Stimulated activated naive B cell treated with anti-CD40 and anti-IgM and Interleukin-4, amounts not matched to agents 10 μg/mL and 1 μg/mL and 100 μg/mL, for 72 hours (primary cell): Measurements from ENCODE around the gene CDK8.

Experiments
- ATAC-seq, 2 donors: fragments of 150-1000 bp; cut with Tn5 transposase; replicated peaks; 2 replicates each; pipeline ENCODE4 v1.10.0; 2021; ENCODE audit warnings: moderate library complexity in 1 of 2
- DNase-seq: peaks from one replicate; pipeline ENCODE4 v3.0.0; 2021
- H3K27ac Mint-ChIP-seq: one replicate; pipeline ENCODE4 v1.8.0; 2022; ENCODE audit warnings: mild to moderate bottlenecking, mixed read lengths
- H3K27me3 Mint-ChIP-seq, 2 donors: one replicate each; pipeline ENCODE4 v1.8.0; 2022; ENCODE audit warnings: mixed read lengths in 2 of 2
- H3K36me3 Mint-ChIP-seq, 2 donors: one replicate each; pipeline ENCODE4 v1.8.0; 2022; ENCODE audit warnings: mixed read lengths in 2 of 2, mild to moderate bottlenecking in 1 of 2
- H3K4me1 Mint-ChIP-seq, 2 donors: one replicate each; pipeline ENCODE4 v1.8.0; 2022; ENCODE audit warnings: mixed read lengths in 2 of 2, mild to moderate bottlenecking in 1 of 2
- H3K4me3 Mint-ChIP-seq, 2 donors: one replicate each; pipeline ENCODE4 v1.8.0; 2022; ENCODE audit warnings: mild to moderate bottlenecking in 2 of 2, mixed read lengths in 2 of 2, moderate library complexity in 1 of 2
- H3K9me3 Mint-ChIP-seq, 2 donors: one replicate each; pipeline ENCODE4 v1.8.0; 2022; ENCODE audit warnings: mixed read lengths in 2 of 2, mild to moderate bottlenecking in 1 of 2

The CDK8 gene

DNA sequence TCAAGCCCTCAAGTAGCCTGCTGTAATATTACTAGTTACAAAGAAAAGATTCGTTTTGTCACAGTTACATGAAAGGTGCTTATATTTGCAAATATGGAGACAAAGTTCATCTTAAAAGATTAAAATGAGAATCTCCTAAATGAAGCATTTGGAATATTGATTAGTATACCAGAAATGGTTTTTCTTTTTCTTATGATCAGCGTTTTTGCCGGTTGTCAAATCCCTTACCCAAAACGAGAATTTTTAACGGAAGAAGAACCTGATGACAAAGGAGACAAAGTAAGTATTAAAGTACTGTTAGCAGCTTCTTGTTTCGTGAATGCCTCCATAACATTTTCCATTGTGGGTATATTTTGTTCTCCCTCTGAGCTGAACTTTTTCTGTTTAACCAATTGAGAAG, 147.1 kb downstream of the CDK8 start:
- Mint-ChIP-seq H3K27me3 (no peaks in the 10 kb centered on the region), H3K27ac (no peak overlapping the region), H3K36me3 (peaks cover 20 to 32% of the 10 kb centered on the region in 2 donors), H3K4me3 (no peak overlapping the region), H3K4me1 (no peaks in the 10 kb centered on the region), H3K9me3 (no peaks in the 10 kb centered on the region)
- no peak for ATAC-seq
- DNase-seq, result no peak

DNA sequence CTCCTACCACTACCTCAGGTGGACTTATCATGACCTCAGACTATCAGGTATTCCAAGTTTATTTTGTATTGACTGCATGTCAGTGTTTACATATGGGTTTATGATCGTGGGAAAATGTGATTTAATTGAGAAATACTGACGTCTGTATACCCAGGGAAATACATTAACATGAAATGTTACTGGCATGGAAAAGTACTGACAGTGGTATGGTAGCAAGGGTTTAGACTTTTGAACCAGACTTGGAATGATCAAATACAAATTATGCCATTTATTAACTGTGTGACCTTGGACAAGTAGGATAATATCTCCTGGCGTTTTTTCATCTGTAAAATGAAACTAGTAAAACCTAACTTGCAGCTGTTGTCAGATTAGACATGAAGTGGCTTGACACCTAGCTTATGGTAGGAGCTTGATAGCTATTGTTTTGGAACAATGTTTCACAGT, 147.7 kb downstream of the CDK8 start:
- Mint-ChIP-seq H3K36me3 (peaks cover 26 to 37% of the 10 kb centered on the region in 2 donors), H3K4me1 (no peaks in the 10 kb centered on the region), H3K4me3 (no peak overlapping the region), H3K9me3 (no peaks in the 10 kb centered on the region), H3K27me3 (no peaks in the 10 kb centered on the region), H3K27ac (no peak overlapping the region)
- DNase-seq (no peak), ATAC-seq (no peak)

DNA sequence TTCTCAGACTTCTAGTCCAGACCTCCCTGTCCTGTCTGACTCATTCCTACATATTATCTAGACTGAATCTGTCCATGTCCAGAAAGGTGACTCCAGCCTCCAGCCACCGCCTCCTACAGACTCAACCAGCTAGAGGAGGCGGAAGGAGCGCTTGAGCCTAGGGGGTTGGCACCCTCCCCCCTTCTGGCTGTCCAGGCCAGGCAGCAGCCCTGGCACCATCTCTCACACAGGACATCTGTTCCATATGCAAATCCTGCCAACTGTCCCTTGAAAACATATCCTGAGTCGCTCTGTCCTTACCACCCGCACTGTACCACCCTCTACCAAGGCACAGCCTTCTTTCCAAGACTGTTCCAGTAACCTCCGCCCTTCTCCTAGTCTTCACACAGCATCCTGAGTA, 152.9 kb downstream of the CDK8 start:
- Mint-ChIP-seq H3K27ac (no peak overlapping the region), H3K4me1 (no peaks in the 10 kb centered on the region), H3K36me3 (peaks cover 25 to 48% of the 10 kb centered on the region in 2 donors), H3K4me3 (no peak overlapping the region), H3K27me3 (no peaks in the 10 kb centered on the region), H3K9me3 (no peaks in the 10 kb centered on the region)
- no peak for ATAC-seq
- no peak for DNase-seq

DNA sequence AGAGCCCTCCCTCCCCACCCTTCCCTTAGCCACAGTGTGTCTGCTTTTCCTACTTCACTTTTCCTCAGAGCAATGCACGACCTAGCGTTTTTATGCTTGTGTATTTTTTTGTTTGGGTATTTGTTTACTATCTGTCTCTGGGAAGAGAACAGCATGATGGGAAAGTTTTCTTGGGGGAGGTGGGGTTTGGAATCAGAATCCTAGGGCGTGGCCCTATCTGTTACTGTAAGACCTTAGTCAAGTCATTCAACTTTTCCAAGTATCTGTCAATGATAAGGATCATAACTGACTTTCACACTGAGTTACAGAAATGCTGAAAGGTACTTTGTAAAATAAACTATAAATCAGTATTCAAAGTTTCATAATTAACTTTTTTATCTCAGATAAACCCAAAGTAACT, 157.3 kb downstream of the CDK8 start:
- Mint-ChIP-seq H3K4me1 (no peaks in the 10 kb centered on the region), H3K4me3 (no peak overlapping the region), H3K27ac (no peak overlapping the region), H3K36me3 (peaks cover 16 to 32% of the 10 kb centered on the region in 2 donors), H3K27me3 (no peaks in the 10 kb centered on the region), H3K9me3 (peaks cover 8 to 10% of the 10 kb centered on the region in 2 donors)
- ATAC-seq (no peak), DNase-seq (no peak)

DNA sequence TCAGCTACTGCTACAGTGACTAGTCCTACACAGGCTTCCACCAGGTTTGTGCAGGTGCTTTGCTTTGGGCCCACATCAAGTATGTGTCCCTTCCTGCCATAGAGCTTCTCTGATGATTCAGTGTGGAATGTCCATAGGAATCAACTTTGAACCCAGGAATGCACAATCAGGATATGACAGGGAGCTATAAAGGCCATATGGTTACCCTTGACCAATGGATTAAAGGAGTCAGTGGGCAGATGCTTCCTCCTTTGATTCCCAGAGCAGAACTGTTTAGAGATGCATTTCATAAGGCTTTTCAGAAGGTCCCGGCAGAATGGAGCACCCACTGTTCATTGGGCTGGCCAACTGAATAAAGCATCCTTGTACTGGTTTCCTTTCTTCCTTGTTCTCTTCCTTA, 158.3 kb downstream of the CDK8 start:
- peaks cover 10 to 21% of the 10 kb centered on the region in 2 donors for H3K36me3 Mint-ChIP-seq
- peaks cover 8 to 10% of the 10 kb centered on the region in 2 donors for H3K9me3 Mint-ChIP-seq
- DNase-seq (no peak), ATAC-seq (no peak)
- H3K27ac Mint-ChIP-seq, result no peak overlapping the region
- H3K4me3 Mint-ChIP-seq, result no peak overlapping the region
- H3K27me3 Mint-ChIP-seq, result no peaks in the 10 kb centered on the region
- H3K4me1 Mint-ChIP-seq, result no peaks in the 10 kb centered on the region

DNA sequence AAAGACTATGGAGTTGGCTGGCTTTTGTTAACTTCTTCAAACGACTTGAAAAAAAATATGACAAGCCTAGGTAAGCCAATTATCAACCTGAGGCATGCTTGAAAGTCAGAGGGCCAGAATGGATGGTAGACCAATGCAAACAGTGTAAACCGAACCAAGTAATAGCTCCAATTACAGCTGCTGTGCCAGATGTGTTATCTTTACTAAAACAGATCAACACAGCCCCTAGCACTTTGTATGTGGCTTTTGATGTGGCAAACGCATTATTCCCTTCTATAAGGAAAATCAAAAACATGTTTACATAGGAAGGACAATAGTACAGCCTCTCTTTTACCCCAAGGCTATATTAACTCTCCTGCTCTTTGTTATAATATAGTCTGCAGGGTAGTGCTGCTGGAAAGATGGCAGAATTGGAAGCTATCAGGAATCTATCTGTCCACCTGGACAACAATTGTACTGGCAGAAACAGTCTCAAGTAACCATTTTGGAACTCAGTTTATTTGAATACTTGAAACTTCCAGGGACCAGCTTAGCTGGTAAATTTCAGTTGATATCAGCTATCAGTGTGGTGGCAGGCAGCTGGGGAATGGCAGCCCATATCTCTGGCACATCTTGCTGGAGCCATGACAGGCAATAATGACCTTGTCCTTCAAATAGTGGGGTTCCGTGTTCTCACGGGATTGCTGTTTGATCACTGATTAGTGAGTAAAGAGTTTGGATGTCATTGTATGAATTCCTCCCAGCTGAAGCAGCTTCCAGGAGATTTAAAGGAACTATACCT, 159.2 kb downstream of the CDK8 start:
- Mint-ChIP-seq H3K9me3 (peaks cover 8 to 10% of the 10 kb centered on the region in 2 donors), H3K27ac (no peak overlapping the region), H3K4me3 (no peak overlapping the region), H3K27me3 (no peaks in the 10 kb centered on the region), H3K4me1 (no peaks in the 10 kb centered on the region), H3K36me3 (peaks cover 10 to 21% of the 10 kb centered on the region in 2 donors)
- ATAC-seq (no peak), DNase-seq (no peak)

DNA sequence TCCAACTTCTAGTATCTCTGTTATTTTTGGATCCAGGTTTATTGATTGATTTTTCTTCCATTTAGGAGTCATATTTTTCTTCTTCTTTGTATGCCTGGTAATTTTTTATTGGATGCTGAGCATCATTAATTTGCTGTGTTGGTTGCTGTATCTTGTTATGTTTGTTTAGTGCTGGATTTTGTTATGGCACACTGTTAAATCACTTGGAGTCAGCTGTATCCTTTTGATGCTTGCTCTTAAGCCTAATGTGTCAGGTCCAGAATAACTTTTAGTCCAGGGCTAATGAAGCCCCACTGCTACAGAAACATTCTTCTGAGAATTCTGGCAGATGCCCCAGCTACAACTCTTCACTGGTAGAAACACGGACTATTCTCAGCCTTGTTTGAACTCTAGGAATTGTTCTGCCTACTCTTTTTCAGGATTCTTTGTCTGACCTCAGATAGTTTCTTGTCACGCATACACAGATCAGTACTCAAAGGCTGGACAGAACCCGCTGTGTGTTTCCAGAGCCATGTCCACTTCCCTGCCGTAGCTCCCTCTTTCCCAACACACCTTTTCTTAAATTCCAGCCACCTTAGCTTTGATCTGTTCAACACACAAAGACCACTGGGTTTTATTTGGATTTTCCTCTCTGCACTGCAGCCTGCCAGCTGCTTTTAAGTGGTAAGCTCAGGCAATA, 166.5 kb downstream of the CDK8 start:
- Mint-ChIP-seq H3K9me3 (no peaks in the 10 kb centered on the region), H3K27ac (no peak overlapping the region), H3K4me1 (no peaks in the 10 kb centered on the region), H3K36me3 (peaks cover 0 to 2% of the 10 kb centered on the region in 2 donors), H3K4me3 (no peak overlapping the region), H3K27me3 (peaks cover 1 to 7% of the 10 kb centered on the region in 2 donors)
- DNase-seq (no peak), ATAC-seq (no peak)

DNA sequence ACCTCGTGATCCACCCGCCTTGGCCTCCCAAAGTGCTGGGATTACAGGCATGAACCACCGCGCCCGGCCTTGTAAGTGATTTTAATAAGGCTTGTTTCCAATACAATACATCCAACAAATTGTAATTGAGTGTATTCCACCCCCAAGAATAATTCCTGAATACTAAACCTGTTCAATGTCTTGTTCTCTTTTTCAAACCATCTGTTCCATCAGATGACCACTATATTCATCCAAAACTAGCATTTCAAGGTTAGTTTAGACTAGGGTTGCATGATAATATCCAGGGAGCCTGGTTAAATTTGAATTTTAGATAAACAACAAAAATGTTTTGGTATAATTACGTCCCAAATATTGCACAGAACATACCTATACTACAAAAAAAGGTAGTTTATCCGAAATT, 168.1 kb downstream of the CDK8 start:
- H3K4me1 Mint-ChIP-seq, result no peaks in the 10 kb centered on the region
- H3K9me3 Mint-ChIP-seq, result no peaks in the 10 kb centered on the region
- H3K27ac Mint-ChIP-seq, result no peak overlapping the region
- DNase-seq, result no peak
- H3K36me3 Mint-ChIP-seq, result peaks cover 0 to 2% of the 10 kb centered on the region in 2 donors
- H3K4me3 Mint-ChIP-seq, result no peak overlapping the region
- H3K27me3 Mint-ChIP-seq, result peaks cover 16 to 17% of the 10 kb centered on the region in 2 donors
- ATAC-seq, result no peak

DNA sequence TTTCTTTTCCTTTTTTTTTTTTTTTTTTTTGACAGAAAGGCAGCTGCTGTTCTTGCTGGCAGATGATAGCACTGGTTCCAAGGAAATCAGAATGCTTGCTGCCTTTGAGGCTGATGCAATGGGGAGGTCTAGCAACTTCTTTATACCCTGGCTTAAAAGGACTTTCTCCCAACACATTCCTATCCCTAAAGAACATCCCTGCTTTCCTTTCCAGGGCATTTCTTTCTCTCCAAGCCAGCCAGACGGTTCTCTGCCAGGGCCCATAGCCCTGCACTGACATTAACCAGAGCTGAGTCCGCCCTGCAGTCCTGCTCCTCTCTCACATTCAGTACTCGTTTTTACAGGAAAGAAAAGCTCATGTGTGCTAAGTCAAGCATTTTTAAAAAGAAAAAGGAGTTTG, 169.7 kb downstream of the CDK8 start:
- no peak for ATAC-seq
- no peaks in the 10 kb centered on the region for H3K9me3 Mint-ChIP-seq
- H3K4me1 Mint-ChIP-seq, result no peaks in the 10 kb centered on the region

DNA sequence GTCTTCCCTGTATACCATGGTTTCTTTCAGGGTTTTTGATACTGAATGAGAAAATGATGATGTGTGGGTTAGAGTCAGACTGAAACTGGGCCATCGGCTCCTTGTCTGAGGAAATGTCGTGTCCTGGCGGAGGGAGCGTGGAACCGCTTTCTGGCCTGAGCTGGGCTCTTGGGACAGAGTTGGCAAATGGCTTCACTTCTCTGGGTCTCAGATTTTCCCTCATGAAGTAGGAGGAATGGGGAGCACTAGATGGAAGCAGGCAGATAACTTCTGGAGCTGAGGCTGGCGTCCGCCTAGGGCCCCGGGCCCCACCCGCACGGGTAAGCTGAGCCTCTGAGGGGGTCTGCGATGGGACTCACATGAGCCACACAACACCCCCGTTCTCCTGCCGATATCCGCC, 170.3 kb downstream of the CDK8 start:
- peaks cover 16 to 20% of the 10 kb centered on the region in 2 donors for H3K27me3 Mint-ChIP-seq
- ATAC-seq, result no peak
- H3K36me3 Mint-ChIP-seq, result no peaks in the 10 kb centered on the region
- no peak for DNase-seq
- no peaks in the 10 kb centered on the region for H3K4me1 Mint-ChIP-seq
- H3K27ac Mint-ChIP-seq, result no peak overlapping the region
- H3K9me3 Mint-ChIP-seq, result no peaks in the 10 kb centered on the region
- H3K4me3 Mint-ChIP-seq, result no peak overlapping the region

More for the DNA sequence above, 169.7 kb downstream of the CDK8 start:
- Mint-ChIP-seq H3K4me3 (no peak overlapping the region), H3K36me3 (no peaks in the 10 kb centered on the region), H3K27ac (no peak overlapping the region), H3K27me3 (peaks cover 16 to 20% of the 10 kb centered on the region in 2 donors)
- no peak for DNase-seq

DNA sequence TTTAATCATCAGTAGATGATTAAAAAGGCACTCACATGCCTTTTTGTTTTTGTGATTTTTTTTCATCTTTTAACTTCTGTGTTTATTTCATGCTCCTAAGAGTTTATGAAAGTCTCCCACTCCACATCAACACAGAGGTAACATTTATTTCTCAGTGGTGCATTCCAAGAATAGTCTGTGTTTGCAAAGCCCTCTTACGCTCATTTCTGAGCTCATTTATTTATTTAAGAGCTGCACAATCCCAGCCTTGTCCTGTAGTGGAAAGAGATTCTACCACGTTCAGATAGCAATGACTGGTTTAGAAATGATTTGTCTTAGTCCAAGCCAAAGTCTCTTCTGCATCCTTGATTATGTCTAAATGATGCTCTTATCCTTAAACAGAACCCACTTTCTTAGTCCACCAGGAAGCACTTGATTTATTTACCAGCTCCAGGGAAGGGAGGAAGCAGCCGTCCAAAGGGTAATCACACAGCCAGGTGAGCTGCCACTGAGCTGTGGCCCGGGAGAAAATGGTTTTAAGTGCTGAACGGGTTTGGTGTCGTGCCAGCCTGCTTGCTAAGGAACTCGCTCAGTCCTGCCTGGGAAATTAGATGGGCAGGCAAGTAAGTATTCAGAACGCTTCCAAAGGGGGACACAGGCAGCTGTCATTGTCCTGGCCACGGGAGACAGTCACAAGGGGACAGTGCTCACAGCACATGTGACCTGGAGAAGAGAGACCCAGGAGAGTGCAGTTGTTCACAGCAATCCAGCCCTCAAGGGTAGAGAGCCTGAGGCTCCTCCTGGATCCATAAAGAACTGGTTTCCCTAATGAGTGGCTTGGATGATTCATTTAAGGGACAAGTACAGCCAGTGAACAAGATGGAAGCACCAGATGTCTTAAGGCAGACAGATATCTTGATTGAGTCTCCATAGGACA, 171.8 kb downstream of the CDK8 start:
- Mint-ChIP-seq H3K27me3 (peaks cover 16 to 20% of the 10 kb centered on the region in 2 donors), H3K4me1 (no peaks in the 10 kb centered on the region), H3K36me3 (no peaks in the 10 kb centered on the region), H3K27ac (no peak overlapping the region), H3K4me3 (no peak overlapping the region), H3K9me3 (no peaks in the 10 kb centered on the region)
- ATAC-seq (no peak), DNase-seq (no peak)

DNA sequence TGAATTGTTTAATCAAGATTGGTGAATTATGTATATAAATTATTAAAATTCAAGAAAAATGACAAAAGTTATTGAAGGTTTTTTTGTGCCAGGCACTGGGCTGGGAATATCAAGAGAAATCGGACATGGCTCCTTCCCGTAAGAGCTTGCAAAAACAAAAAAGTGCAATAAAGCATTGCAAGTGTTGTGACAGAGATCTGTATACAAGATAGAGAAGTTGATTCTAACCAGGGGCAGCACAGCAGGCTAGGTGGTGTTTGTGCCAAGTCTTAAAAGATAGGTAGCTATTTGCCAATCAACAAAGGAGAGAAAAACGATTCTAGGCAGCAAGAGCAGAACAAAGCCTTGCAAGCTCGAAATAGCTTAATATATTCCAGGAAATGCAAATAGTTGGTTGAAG, 179.8 kb downstream of the CDK8 start:
- Mint-ChIP-seq H3K27me3 (peaks cover 0 to 8% of the 10 kb centered on the region in 2 donors), H3K27ac (no peak overlapping the region), H3K36me3 (no peaks in the 10 kb centered on the region), H3K4me1 (no peaks in the 10 kb centered on the region), H3K9me3 (peaks cover 15 to 18% of the 10 kb centered on the region in 2 donors), H3K4me3 (no peak overlapping the region)
- DNase-seq, result no peak
- no peak for ATAC-seq

DNA sequence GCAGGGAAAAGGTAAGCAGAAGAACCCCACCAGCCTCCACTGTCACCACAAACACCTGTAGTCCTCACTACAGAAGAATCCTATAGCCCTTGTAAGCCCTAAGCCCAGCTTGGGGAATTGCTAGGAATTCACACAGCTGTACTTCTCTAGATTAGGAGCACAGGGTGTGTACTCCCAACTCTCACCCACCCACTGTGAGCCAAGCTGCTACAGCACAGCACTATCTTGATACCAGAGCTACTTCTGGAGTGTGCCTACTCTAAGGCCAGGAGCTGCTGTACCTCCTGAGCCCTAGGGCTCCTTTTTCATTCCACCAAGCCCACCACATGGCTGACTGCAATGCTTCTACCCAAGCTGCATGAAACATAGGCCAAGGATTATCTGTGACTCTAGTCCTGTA, 181.2 kb downstream of the CDK8 start:
- peaks cover 15 to 18% of the 10 kb centered on the region in 2 donors for H3K9me3 Mint-ChIP-seq

DNA sequence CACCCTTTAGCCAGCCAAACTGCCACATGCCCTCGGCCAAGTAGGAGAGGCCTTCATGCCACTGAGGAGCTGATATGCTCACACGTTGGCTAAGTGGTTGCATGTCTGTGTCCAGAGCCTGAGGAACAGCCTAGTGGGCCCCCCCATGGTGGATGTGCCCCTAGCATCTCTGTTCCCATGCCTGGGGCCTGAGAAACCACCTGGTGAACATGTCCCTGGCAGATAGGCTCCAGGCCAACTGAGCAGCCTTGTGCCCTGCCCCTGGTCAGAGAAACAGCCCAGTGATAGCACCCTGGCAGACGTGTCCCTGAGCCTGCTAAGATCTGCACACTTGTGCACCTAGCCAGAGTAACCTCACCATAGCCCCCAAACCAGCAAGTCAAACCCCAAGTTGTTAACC, 181.7 kb downstream of the CDK8 start:
- H3K4me3 Mint-ChIP-seq, result no peak overlapping the region
- no peak overlapping the region for H3K27ac Mint-ChIP-seq
- H3K36me3 Mint-ChIP-seq, result no peaks in the 10 kb centered on the region
- H3K27me3 Mint-ChIP-seq, result peaks cover 0 to 8% of the 10 kb centered on the region in 2 donors
- H3K4me1 Mint-ChIP-seq, result no peaks in the 10 kb centered on the region
- no peak for DNase-seq
- no peak for ATAC-seq
- H3K9me3 Mint-ChIP-seq, result peaks cover 15 to 18% of the 10 kb centered on the region in 2 donors

More for the DNA sequence above, 181.2 kb downstream of the CDK8 start:
- DNase-seq (no peak), ATAC-seq (no peak)
- Mint-ChIP-seq H3K4me3 (no peak overlapping the region), H3K27ac (no peak overlapping the region), H3K27me3 (peaks cover 0 to 8% of the 10 kb centered on the region in 2 donors), H3K36me3 (no peaks in the 10 kb centered on the region), H3K4me1 (no peaks in the 10 kb centered on the region)
